Peyer's patch (tissue), 4 donors: Measurements from ENCODE around the gene FCGR1A. TPM values are rescaled to one million over a fixed set of nuclear protein-coding genes. Genes with fewer than 3 reads are reported as not detected.
"Not testable (repeated sequence)": the region's sequence is repeated elsewhere in the genome, so short reads cannot be mapped to it uniquely, and the experiment has no call there.

Experiments used
- DNase-seq, 3 donors: peaks; one replicate each; pipeline ENCODE4 v3.0.0-alpha.2; 2017 to 2019
- H3K27ac ChIP-seq, 4 donors: fragments of 200-600 bp; sonication (generic); one replicate each; pipeline ENCODE4 v1.5.1; 2016 to 2019
- H3K27me3 ChIP-seq, 2 donors: fragments of 200-600 bp; sonication (generic); one replicate each; pipeline ENCODE4 v1.5.1; 2019
- H3K36me3 ChIP-seq, 3 donors: fragments of 200-600 bp; sonication (generic); one replicate each; pipeline ENCODE4 v1.5.1; 2016 to 2019
- H3K4me1 ChIP-seq, 4 donors: fragments of 200-600 bp; sonication (generic); one replicate each; pipeline ENCODE4 v1.5.1; 2016 to 2019
- H3K4me3 ChIP-seq, 4 donors: fragments of 200-600 bp; sonication (generic); 1 replicate in 3 of 4; 2 replicates in 1 of 4; pipeline ENCODE4 v1.5.1; 2016 to 2019; ENCODE audit warnings: mild to moderate bottlenecking in 1 of 4
- H3K9me3 ChIP-seq, 4 donors: fragments of 200-600 bp; sonication (generic); one replicate each; pipeline ENCODE4 v1.5.1; 2016 to 2019; ENCODE audit warnings: mild to moderate bottlenecking in 1 of 4
- total RNA-seq, 4 donors: library from RNA; depleted of rRNA; stranded (reverse); fragments of >200 nt; gene quantifications; one replicate each; pipeline ENCODE4 v1.1.0, GENCODE V29; 2016

The FCGR1A gene
- not detected for total RNA-seq

GRCh38 chr1:149782600-149782999 is at the start of gene FCGR1A:
TSS of gene FCGR1A (plus strand) at chr1:149782694. CDS start at chr1:149782744, 50 bp downstream.
- not testable (repeated sequence) for H3K4me3 ChIP-seq, DNase-seq, H3K9me3 ChIP-seq, H3K27me3 ChIP-seq, H3K4me1 ChIP-seq, H3K36me3 ChIP-seq, H3K27ac ChIP-seq

GRCh38 chr1:149732781-149733180 is 49.7 kb upstream of the FCGR1A start:
- not testable (repeated sequence) for H3K9me3 ChIP-seq, H3K36me3 ChIP-seq, DNase-seq, H3K27ac ChIP-seq, H3K4me1 ChIP-seq, H3K4me3 ChIP-seq, H3K27me3 ChIP-seq

GRCh38 chr1:149734692-149735091 is 47.8 kb upstream of the FCGR1A start:
- H3K4me1 ChIP-seq, H3K36me3 ChIP-seq, DNase-seq, H3K4me3 ChIP-seq, H3K27me3 ChIP-seq, H3K9me3 ChIP-seq, H3K27ac ChIP-seq: not testable (repeated sequence)

GRCh38 chr1:149740148-149740581 is 42.3 kb upstream of the FCGR1A start:
- H3K36me3 ChIP-seq, H3K27ac ChIP-seq, H3K27me3 ChIP-seq, H3K4me1 ChIP-seq, H3K9me3 ChIP-seq: not testable (repeated sequence)
- peak; percentile 27 to 48 (median 48) for DNase-seq
- H3K4me3 ChIP-seq: peak overlapping the region in 2 of 4 donors; percentile 6 to 26

GRCh38 chr1:149740590-149741230 is 41.8 kb upstream of the FCGR1A start:
- H3K27me3 ChIP-seq, H3K4me1 ChIP-seq, H3K9me3 ChIP-seq, DNase-seq, H3K27ac ChIP-seq, H3K36me3 ChIP-seq: not testable (repeated sequence)
- peak overlapping the region in 2 of 4 donors; percentile 6 to 26 for H3K4me3 ChIP-seq

- not testable (repeated sequence) for DNase-seq
Measured at GRCh38 chr1:149741914-149742313, 40.6 kb upstream of the FCGR1A start.

GRCh38 chr1:149746463-149747356 is 35.8 kb upstream of the FCGR1A start:
- peak overlapping the region in 1 of 4 donors; percentile 3 for H3K4me3 ChIP-seq
- H3K9me3 ChIP-seq, H3K27me3 ChIP-seq, H3K4me1 ChIP-seq, H3K27ac ChIP-seq, H3K36me3 ChIP-seq: not testable (repeated sequence)
- DNase-seq: peak in 1 of 3 donors; percentile 25

More at GRCh38 chr1:149741914-149742313, 40.6 kb upstream of the FCGR1A start:
- H3K9me3 ChIP-seq, H3K27me3 ChIP-seq, H3K36me3 ChIP-seq, H3K27ac ChIP-seq, H3K4me1 ChIP-seq, H3K4me3 ChIP-seq: not testable (repeated sequence)

GRCh38 chr1:149747359-149748143 is 34.9 kb upstream of the FCGR1A start:
- DNase-seq, H3K27me3 ChIP-seq, H3K36me3 ChIP-seq, H3K4me1 ChIP-seq, H3K9me3 ChIP-seq, H3K4me3 ChIP-seq, H3K27ac ChIP-seq: not testable (repeated sequence)

- H3K27me3 ChIP-seq, H3K9me3 ChIP-seq, H3K27ac ChIP-seq, H3K4me3 ChIP-seq, H3K36me3 ChIP-seq, H3K4me1 ChIP-seq: not testable (repeated sequence)
- DNase-seq: peak in 1 of 3 donors; percentile 7
Measured at GRCh38 chr1:149748144-149748500, 34.4 kb upstream of the FCGR1A start.

GRCh38 chr1:149750562-149750961 is 31.9 kb upstream of the FCGR1A start:
- not testable (repeated sequence) for H3K4me3 ChIP-seq, H3K27me3 ChIP-seq, H3K9me3 ChIP-seq, H3K27ac ChIP-seq, H3K36me3 ChIP-seq, H3K4me1 ChIP-seq, DNase-seq

- DNase-seq, H3K27me3 ChIP-seq, H3K27ac ChIP-seq, H3K9me3 ChIP-seq, H3K4me1 ChIP-seq, H3K36me3 ChIP-seq, H3K4me3 ChIP-seq: not testable (repeated sequence)
Measured at GRCh38 chr1:149752186-149752585, 30.3 kb upstream of the FCGR1A start.

GRCh38 chr1:149753466-149753865 is 29.0 kb upstream of the FCGR1A start:
- not testable (repeated sequence) for H3K36me3 ChIP-seq, H3K27me3 ChIP-seq, H3K4me1 ChIP-seq, H3K27ac ChIP-seq, H3K9me3 ChIP-seq, H3K4me3 ChIP-seq, DNase-seq

- H3K27me3 ChIP-seq, H3K4me1 ChIP-seq, H3K27ac ChIP-seq, H3K36me3 ChIP-seq, H3K9me3 ChIP-seq, H3K4me3 ChIP-seq, DNase-seq: not testable (repeated sequence)
Measured at GRCh38 chr1:149755294-149755693, 27.2 kb upstream of the FCGR1A start.

- not testable (repeated sequence) for H3K27me3 ChIP-seq, H3K9me3 ChIP-seq, H3K4me1 ChIP-seq, DNase-seq, H3K36me3 ChIP-seq, H3K27ac ChIP-seq, H3K4me3 ChIP-seq
Measured at GRCh38 chr1:149762294-149762693, 20.2 kb upstream of the FCGR1A start.
